Measurements from ENCODE around the gene RNF145. TPM values are rescaled to one million over a fixed set of nuclear protein-coding genes. Genes with fewer than 3 reads are reported as not detected.

Gene RNF145
- total RNA-seq, 1 donor from 2014 or later = 56.6 TPM

GRCh38 chr5:159190170-159190569 is 19.2 kb downstream of the RNF145 start:
- Mint-ChIP-seq H3K27me3 (no peaks in the 10 kb centered on the region), H3K9me3 (ENCODE audit: low read depth) (no peaks in the 10 kb centered on the region), H3K27ac (no peak overlapping the region), H3K36me3 (ENCODE audit: insufficient read depth) (peaks cover 18% of the 10 kb centered on the region), H3K4me1 (ENCODE audit: low read depth) (peaks cover 9% of the 10 kb centered on the region), H3K4me3 (ENCODE audit: low read depth) (no peak overlapping the region)
- DNase-seq (ENCODE audit: low spot score, unreplicated experiment) = no peak
- TF ChIP-seq CTCF (IDR thresholded peaks at IDR 0.05; ENCODE audit: unreplicated experiment) = no peak

- no peak for DNase-seq (ENCODE audit: low spot score, unreplicated experiment)
- TF ChIP-seq CTCF (IDR thresholded peaks at IDR 0.05; ENCODE audit: unreplicated experiment) = no peak
- H3K4me1 Mint-ChIP-seq (ENCODE audit: low read depth) = peaks cover 14% of the 10 kb centered on the region
- no peak overlapping the region for H3K27ac Mint-ChIP-seq
- no peak overlapping the region for H3K4me3 Mint-ChIP-seq (ENCODE audit: low read depth)
- no peaks in the 10 kb centered on the region for H3K27me3 Mint-ChIP-seq
- H3K9me3 Mint-ChIP-seq (ENCODE audit: low read depth) = no peaks in the 10 kb centered on the region
- peaks cover 15% of the 10 kb centered on the region for H3K36me3 Mint-ChIP-seq (ENCODE audit: insufficient read depth)
These were observed 20.0 kb downstream of the RNF145 start for GRCh38 chr5:159189310-159189709.

- no peak for DNase-seq (ENCODE audit: low spot score, unreplicated experiment)
- no peak for TF ChIP-seq CTCF (IDR thresholded peaks at IDR 0.05; ENCODE audit: unreplicated experiment)
- H3K4me3 Mint-ChIP-seq (ENCODE audit: low read depth) = no peak overlapping the region
- no peak overlapping the region for H3K27ac Mint-ChIP-seq
- no peaks in the 10 kb centered on the region for H3K27me3 Mint-ChIP-seq
- peaks cover 14% of the 10 kb centered on the region for H3K36me3 Mint-ChIP-seq (ENCODE audit: insufficient read depth)
- no peaks in the 10 kb centered on the region for H3K9me3 Mint-ChIP-seq (ENCODE audit: low read depth)
- H3K4me1 Mint-ChIP-seq (ENCODE audit: low read depth) = peaks cover 27% of the 10 kb centered on the region
These were observed 21.6 kb downstream of the RNF145 start for GRCh38 chr5:159187719-159188118.

DNA sequence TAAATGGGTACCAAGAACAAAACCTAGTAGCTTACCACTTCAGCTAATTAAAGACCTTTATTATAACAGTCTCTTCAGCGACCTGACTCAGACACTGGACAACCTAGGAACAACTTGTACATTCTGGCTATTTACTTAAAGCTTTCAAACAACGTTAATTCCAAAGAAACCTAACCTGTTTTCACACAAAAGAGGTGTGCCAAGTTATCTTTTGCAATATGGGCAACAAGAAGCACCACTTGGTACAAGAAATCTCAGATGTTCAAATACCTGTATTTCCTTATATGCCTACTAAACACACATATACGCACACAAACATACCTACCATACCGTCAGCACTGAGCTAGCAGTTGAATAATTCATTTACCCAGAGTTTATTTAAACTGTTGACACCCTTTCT is 23.0 kb downstream of the RNF145 start:
- no peaks in the 10 kb centered on the region for H3K27me3 Mint-ChIP-seq
- H3K9me3 Mint-ChIP-seq (ENCODE audit: low read depth) = no peaks in the 10 kb centered on the region
- TF ChIP-seq CTCF (IDR thresholded peaks at IDR 0.05; ENCODE audit: unreplicated experiment) = no peak
- H3K4me1 Mint-ChIP-seq (ENCODE audit: low read depth) = peaks cover 32% of the 10 kb centered on the region
- H3K4me3 Mint-ChIP-seq (ENCODE audit: low read depth) = no peak overlapping the region
- H3K36me3 Mint-ChIP-seq (ENCODE audit: insufficient read depth) = peaks cover 14% of the 10 kb centered on the region
- DNase-seq (ENCODE audit: low spot score, unreplicated experiment) = no peak
- H3K27ac Mint-ChIP-seq = peak overlapping the region; percentile 44

DNA sequence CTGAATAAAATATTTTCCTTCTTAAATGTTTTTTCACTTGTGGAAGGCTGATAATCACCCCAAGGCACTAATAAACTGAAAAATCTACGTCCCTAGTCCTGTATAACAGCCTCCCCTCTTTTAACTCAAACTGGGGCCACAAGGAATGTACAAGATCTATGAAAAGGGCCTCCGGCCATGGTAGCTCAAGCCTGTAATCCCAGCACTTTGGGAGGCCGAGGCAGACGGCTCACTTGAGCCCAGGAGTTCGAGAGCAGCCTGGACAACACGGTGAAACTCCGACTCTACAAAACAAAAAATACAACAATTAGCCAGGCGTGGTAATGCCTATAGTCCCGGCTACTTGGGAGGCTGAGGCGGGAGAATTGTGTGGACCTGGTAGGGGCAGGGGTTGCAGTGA is 23.6 kb downstream of the RNF145 start:
- Mint-ChIP-seq H3K4me1 (ENCODE audit: low read depth) (peaks cover 33% of the 10 kb centered on the region), H3K9me3 (ENCODE audit: low read depth) (no peaks in the 10 kb centered on the region), H3K4me3 (ENCODE audit: low read depth) (no peak overlapping the region), H3K36me3 (ENCODE audit: insufficient read depth) (peaks cover 13% of the 10 kb centered on the region), H3K27ac (peak overlapping the region; percentile 44), H3K27me3 (no peaks in the 10 kb centered on the region)
- TF ChIP-seq CTCF (IDR thresholded peaks at IDR 0.05; ENCODE audit: unreplicated experiment) = no peak
- DNase-seq (ENCODE audit: low spot score, unreplicated experiment) = no peak

Measured in progenitor cell of endocrine pancreas (in vitro differentiated cells).